Pancreas (tissue), 10 donors: ENCODE measurements around the gene NUP210. TPM values are rescaled to one million over a fixed set of nuclear protein-coding genes. Genes with fewer than 3 reads are reported as not detected.

Experiments
- ATAC-seq, 4 donors: fragments of 200-7000 bp; cut with Tn5 transposase; one replicate each; pipeline versions ENCODE4 v1.8.0 to v1.9.1; 2020; ENCODE audit warnings: mild to moderate bottlenecking in 4 of 4, moderate library complexity in 4 of 4
- DNase-seq, 6 donors: peaks; one replicate each; pipeline ENCODE4 v3.0.0-alpha.2; 2020
- FAIRE-seq: peaks from 2 replicates; lab custom pipeline; 2012; peaks lifted over from hg19 to GRCh38; lab: Jason Lieb, UNC
- H3K27ac ChIP-seq, 4 donors: fragments of 200-600 bp; sonication (generic); 1 replicate in 3 of 4; 2 replicates in 1 of 4; pipeline versions ENCODE4 v1.5.0 to v1.8.0; 2020
- H3K27me3 ChIP-seq, 4 donors: fragments of 200-600 bp; one replicate each; pipeline ENCODE4 v1.8.0; 2021
- H3K36me3 ChIP-seq, 3 donors: fragments of 200-600 bp; sonication (generic) in 1 of 3; one replicate each; pipeline versions ENCODE4 v1.5.0 to v1.8.0; 2020 to 2021
- H3K4me1 ChIP-seq, 3 donors: fragments of 200-600 bp; one replicate each; pipeline ENCODE4 v1.8.0; 2021
- H3K4me3 ChIP-seq, 4 donors: fragments of 200-600 bp; sonication (generic) in 2 of 4; one replicate each; pipeline versions ENCODE4 v1.5.0 to v1.8.0; 2020 to 2021
- H3K9me3 ChIP-seq, 4 donors: fragments of 200-600 bp; one replicate each; pipeline ENCODE4 v1.8.0; 2021
- CTCF ChIP-seq, 4 donors: fragments of 200-600 bp; sonication (generic) in 3 of 4; IDR thresholded peaks; one replicate each; pipeline versions ENCODE4 v1.5.0 to v1.8.0; 2021; ENCODE audit warnings: antibody characterized with exemption in 4 of 4
- WGBS, 2 donors: extraction: QIAGEN DNeasy Blood & Tissue Kit; methylation state at CpG; one replicate each; pipeline ENCODE4 v1.1.7; 2013; 5-methylcytosine and 5-hydroxymethylcytosine counted together
- intact Hi-C, 3 donors: fragments of 100-400 bp; cut with DNase I; formaldehyde crosslinking; loops; one replicate each; pipeline versions ENCODE4 v1.11.1 to v1.14.2; 2022
- polyA plus RNA-seq, 2 donors: library from polyadenylated mRNA; stranded (reverse); fragments of 200-250 nt; gene quantifications; one replicate each; pipeline ENCODE4 v1.2.3, GENCODE V29; 2013
- total RNA-seq, 6 donors: library from RNA; stranded (reverse); fragmentation: NEBNext Ultra II Directional in 4 of 6; extraction: Animal tissue kit (Norgen Biotek cat#: 25700) in 4 of 6; gene quantifications; one replicate each; pipeline versions ENCODE4 v1.2.1 to v1.2.4, GENCODE V29; 2021 to 2023
- donor health status: healthy with polysubstance abuse.
- donor health status: DM: no; HTN: no; CAD: no; lungs with moderate emphysema.
- donor health status: DM: no; HTN: no; CAD: no.
- donor health status: control.
- donor health status: control.
- donor health status: Bipolar disorder and iron deficiency.
- donor health status: DM: yes; HTN: yes; CAD: no.
- donor health status: DM: no; HTN: no; CAD: no.
- donor health status: DM: no; HTN: no; CAD: no.
- donor health status: DM: yes; HTN: yes; CAD: no.

NUP210 gene
- total and polyA plus RNA-seq, 8 donors: 7.6 to 12.5 (median 9.8) TPM

- H3K27me3 ChIP-seq: no peaks in the 10 kb centered on the region
- 87 to 90% methylated on average over 14 of the region's 14 CpGs for WGBS, 2 donors
- no peaks in the 10 kb centered on the region for H3K9me3 ChIP-seq
- H3K4me1 ChIP-seq: no peaks in the 10 kb centered on the region
- intact Hi-C loops: loop anchor here in 1 of 3 donors (10.0 kb wide), 1 partner anchor 160 kb away; no protein-coding TSS in a partner anchor
- no peak for ATAC-seq
- TF ChIP-seq CTCF (IDR thresholded peaks at IDR 0.05): no peak
- no peak overlapping the region for H3K27ac ChIP-seq
- no peak for FAIRE-seq
- no peak for DNase-seq
- no peak overlapping the region for H3K4me3 ChIP-seq
- H3K36me3 ChIP-seq: no peaks in the 10 kb centered on the region
Observed at GRCh38 chr3:13274551-13275332, 145.4 kb downstream of the NUP210 start.

- no peak for ATAC-seq
- DNase-seq: peak in 1 of 6 donors; percentile 43
- Histone ChIP-seq H3K27ac (no peak overlapping the region), H3K4me3 (no peak overlapping the region), H3K9me3 (no peaks in the 10 kb centered on the region), H3K36me3 (no peaks in the 10 kb centered on the region), H3K4me1 (no peaks in the 10 kb centered on the region), H3K27me3 (no peaks in the 10 kb centered on the region)
- FAIRE-seq: no peak
- no peak for TF ChIP-seq CTCF (IDR thresholded peaks at IDR 0.05)
- intact Hi-C loops: loop anchor here in 1 of 3 donors (10.0 kb wide), 1 partner anchor 159 kb away; no protein-coding TSS in a partner anchor
- WGBS, 2 donors: 72 to 75% methylated on average over 13 of the region's 13 CpGs
Observed at GRCh38 chr3:13274125-13274524, 146.0 kb downstream of the NUP210 start.

GRCh38 chr3:13273604-13274105 lies 146.5 kb downstream of the NUP210 start:
- Histone ChIP-seq H3K27ac (no peak overlapping the region), H3K4me1 (no peaks in the 10 kb centered on the region), H3K36me3 (no peaks in the 10 kb centered on the region), H3K4me3 (no peak overlapping the region), H3K9me3 (no peaks in the 10 kb centered on the region), H3K27me3 (no peaks in the 10 kb centered on the region)
- DNase-seq: no peak
- no peak for FAIRE-seq
- intact Hi-C loops: loop anchor here in 1 of 3 donors (10.0 kb wide), 1 partner anchor 159 kb away; no protein-coding TSS in a partner anchor
- TF ChIP-seq CTCF (IDR thresholded peaks at IDR 0.05): no peak
- 89 to 96% methylated on average over 6 of the region's 6 CpGs for WGBS, 2 donors
- ATAC-seq: no peak

GRCh38 chr3:13272831-13273603 lies 147.1 kb downstream of the NUP210 start:
- Histone ChIP-seq H3K27ac (no peak overlapping the region), H3K36me3 (no peaks in the 10 kb centered on the region), H3K4me1 (no peaks in the 10 kb centered on the region), H3K27me3 (no peaks in the 10 kb centered on the region), H3K9me3 (no peaks in the 10 kb centered on the region), H3K4me3 (no peak overlapping the region)
- FAIRE-seq (no peak), DNase-seq (no peak), ATAC-seq (no peak)
- WGBS, 2 donors: 69 to 77% methylated on average over 9 to 10 of the region's 10 CpGs
- TF ChIP-seq CTCF (IDR thresholded peaks at IDR 0.05): no peak
- intact Hi-C loops: loop anchor here in 1 of 3 donors (10.0 kb wide), 1 partner anchor 158 kb away; no protein-coding TSS in a partner anchor
